Tibial nerve (tissue), 4 donors: ENCODE data around the gene NR2F2. TPM values are rescaled to one million over a fixed set of nuclear protein-coding genes. Genes with fewer than 3 reads are reported as not detected.

Source experiments
- DNase-seq, 2 donors: peaks; one replicate each; pipeline ENCODE4 v3.0.0-alpha.2; 2019; ENCODE audit warnings: low spot score in 2 of 2
- H3K27ac ChIP-seq, 4 donors: fragments of 200-600 bp; sonication (generic) in 3 of 4; one replicate each; pipeline ENCODE4 v1.5.1; 2017 to 2019; ENCODE audit warnings: mild to moderate bottlenecking in 1 of 4
- H3K27me3 ChIP-seq, 2 donors: fragments of 200-600 bp; sonication (generic) in 1 of 2; one replicate each; pipeline versions ENCODE4 v1.5.1 to v1.6.0; 2017 to 2019
- H3K36me3 ChIP-seq, 3 donors: fragments of 200-600 bp; sonication (generic); one replicate each; pipeline ENCODE4 v1.5.1; 2018 to 2019
- H3K4me1 ChIP-seq, 4 donors: fragments of 200-600 bp; sonication (generic) in 3 of 4; one replicate each; pipeline ENCODE4 v1.5.1; 2017 to 2019
- H3K4me3 ChIP-seq, 4 donors: fragments of 200-600 bp; sonication (generic) in 3 of 4; one replicate each; pipeline ENCODE4 v1.5.1; 2017 to 2019; ENCODE audit warnings: mild to moderate bottlenecking in 1 of 4, moderate library complexity in 1 of 4
- H3K9me3 ChIP-seq, 4 donors: fragments of 200-600 bp; sonication (generic) in 3 of 4; one replicate each; pipeline ENCODE4 v1.5.1; 2017 to 2019
- EP300 ChIP-seq, 2 donors: sonication (generic); formaldehyde crosslinking; IDR thresholded peaks; one replicate each; pipeline ENCODE4 v1.6.1; 2017; ENCODE audit warnings: antibody characterized with exemption in 2 of 2, mild to moderate bottlenecking in 1 of 2
- POLR2A ChIP-seq, 2 donors: fragments of 450-650 bp; IDR thresholded peaks; one replicate each; pipeline ENCODE4 v1.6.1; 2017; ENCODE audit warnings: antibody characterized with exemption in 2 of 2, mild to moderate bottlenecking in 2 of 2, moderate library complexity in 2 of 2
- WGBS, 2 donors: methylation state at CpG; one replicate each; pipeline ENCODE4 v1.1.5; 2018; 5-methylcytosine and 5-hydroxymethylcytosine counted together
- total RNA-seq, 4 donors: library from RNA; depleted of rRNA; stranded (reverse); fragments of >200 nt; gene quantifications; one replicate each; pipeline ENCODE4 v1.1.0, GENCODE V29; 2016
- TF ChIP-seq, protein P1 (sequence below), 5 experiments: fragments of 200-600 bp in 3 of 5; fragments of 450-650 bp in 2 of 5; sonication (generic) in 3 of 5; IDR thresholded peaks; one replicate each; pipeline ENCODE4 v1.5.1; 2016 to 2019; ENCODE audit warnings: antibody characterized with exemption in 5 of 5, mild to moderate bottlenecking in 3 of 5, moderate library complexity in 2 of 5

NR2F2 gene
- total RNA-seq, 4 donors from 2014 or later, result 70.8 to 129 (median 124) TPM

DNA sequence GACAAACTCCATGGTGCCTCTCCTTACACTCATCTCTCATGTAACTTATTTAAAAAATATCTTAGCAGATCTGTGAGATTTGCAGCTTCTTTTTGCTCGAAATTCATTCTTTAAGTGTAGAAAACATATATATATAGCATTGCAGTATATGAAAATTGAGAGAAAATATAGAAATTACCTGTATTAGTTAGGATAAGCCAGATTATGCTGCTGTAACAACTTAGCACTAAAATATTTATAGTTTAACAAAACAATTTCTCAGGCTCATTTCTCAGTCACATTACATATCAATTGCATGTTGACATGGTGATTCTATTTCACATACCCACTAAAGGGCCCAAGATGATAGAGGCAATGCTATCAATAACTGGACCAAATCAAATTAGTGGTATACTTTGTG, 54.7 kb downstream of the NR2F2 start:
- TF ChIP-seq, protein P1, sequence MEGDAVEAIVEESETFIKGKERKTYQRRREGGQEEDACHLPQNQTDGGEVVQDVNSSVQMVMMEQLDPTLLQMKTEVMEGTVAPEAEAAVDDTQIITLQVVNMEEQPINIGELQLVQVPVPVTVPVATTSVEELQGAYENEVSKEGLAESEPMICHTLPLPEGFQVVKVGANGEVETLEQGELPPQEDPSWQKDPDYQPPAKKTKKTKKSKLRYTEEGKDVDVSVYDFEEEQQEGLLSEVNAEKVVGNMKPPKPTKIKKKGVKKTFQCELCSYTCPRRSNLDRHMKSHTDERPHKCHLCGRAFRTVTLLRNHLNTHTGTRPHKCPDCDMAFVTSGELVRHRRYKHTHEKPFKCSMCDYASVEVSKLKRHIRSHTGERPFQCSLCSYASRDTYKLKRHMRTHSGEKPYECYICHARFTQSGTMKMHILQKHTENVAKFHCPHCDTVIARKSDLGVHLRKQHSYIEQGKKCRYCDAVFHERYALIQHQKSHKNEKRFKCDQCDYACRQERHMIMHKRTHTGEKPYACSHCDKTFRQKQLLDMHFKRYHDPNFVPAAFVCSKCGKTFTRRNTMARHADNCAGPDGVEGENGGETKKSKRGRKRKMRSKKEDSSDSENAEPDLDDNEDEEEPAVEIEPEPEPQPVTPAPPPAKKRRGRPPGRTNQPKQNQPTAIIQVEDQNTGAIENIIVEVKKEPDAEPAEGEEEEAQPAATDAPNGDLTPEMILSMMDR (IDR thresholded peaks at IDR 0.05), result no peak
- no peak overlapping the region for H3K27ac ChIP-seq
- peaks cover 0 to 8% (median 1%) of the 10 kb centered on the region in 4 donors for H3K9me3 ChIP-seq
- H3K27me3 ChIP-seq, result no peaks in the 10 kb centered on the region
- WGBS, 2 donors, result 81 to 84% methylated on average over 1 of the region's 1 CpG
- no peak for DNase-seq
- no peak overlapping the region for H3K4me3 ChIP-seq
- H3K36me3 ChIP-seq, result peaks cover 0 to 8% (median 0%) of the 10 kb centered on the region in 3 donors
- peaks cover 0 to 13% (median 0%) of the 10 kb centered on the region in 4 donors for H3K4me1 ChIP-seq

DNA sequence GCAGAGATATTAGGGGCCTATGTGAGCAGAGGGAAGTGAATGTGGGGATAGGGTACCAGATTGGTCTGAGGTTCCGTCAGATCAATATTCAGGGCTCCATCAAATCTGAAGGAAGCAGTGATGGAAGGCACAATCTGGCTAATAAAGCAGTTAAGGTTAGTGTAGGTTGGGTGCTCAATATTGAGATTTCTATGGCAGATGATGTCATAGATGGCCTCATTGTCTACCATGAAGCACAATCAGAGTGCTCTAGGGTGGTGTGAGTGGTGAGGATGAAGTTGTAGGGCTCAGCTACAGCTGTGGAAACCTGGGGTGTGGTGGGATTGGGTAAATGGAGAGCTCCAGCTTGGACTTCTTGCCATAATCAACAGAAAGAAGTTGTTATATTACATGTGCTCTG, 58.2 kb downstream of the NR2F2 start:
- no peak overlapping the region for H3K27ac ChIP-seq
- no peak overlapping the region for H3K4me3 ChIP-seq
- H3K27me3 ChIP-seq, result no peaks in the 10 kb centered on the region
- H3K4me1 ChIP-seq, result peaks cover 0 to 32% (median 5%) of the 10 kb centered on the region in 4 donors
- no peak for DNase-seq
- TF ChIP-seq POLR2A (IDR thresholded peaks at IDR 0.05) (no peak), EP300 (IDR thresholded peaks at IDR 0.05) (no peak)
- TF ChIP-seq, protein P1 (IDR thresholded peaks at IDR 0.05), result no peak
- 42 to 95% methylated on average over 1 of the region's 1 CpG for WGBS, 2 donors
- H3K9me3 ChIP-seq, result peaks cover 0 to 8% (median 1%) of the 10 kb centered on the region in 4 donors
- peaks cover 0 to 6% (median 0%) of the 10 kb centered on the region in 3 donors for H3K36me3 ChIP-seq
